HL-60/S4 treated with phorbol 12-myristate 13-acetate at 8.2 ng/mL for 4 days and 3 days (cell line): ENCODE measurements around the gene TRMT1.

ENCODE experiments used
- in situ Hi-C: fragments of 300-500 bp; cut with MboI; formaldehyde crosslinking; loops from 2 replicates; pipeline ENCODE4 v1.15.0; 2022; ENCODE audit warnings: low sequenced_read_pairs

The TRMT1 gene

DNA sequence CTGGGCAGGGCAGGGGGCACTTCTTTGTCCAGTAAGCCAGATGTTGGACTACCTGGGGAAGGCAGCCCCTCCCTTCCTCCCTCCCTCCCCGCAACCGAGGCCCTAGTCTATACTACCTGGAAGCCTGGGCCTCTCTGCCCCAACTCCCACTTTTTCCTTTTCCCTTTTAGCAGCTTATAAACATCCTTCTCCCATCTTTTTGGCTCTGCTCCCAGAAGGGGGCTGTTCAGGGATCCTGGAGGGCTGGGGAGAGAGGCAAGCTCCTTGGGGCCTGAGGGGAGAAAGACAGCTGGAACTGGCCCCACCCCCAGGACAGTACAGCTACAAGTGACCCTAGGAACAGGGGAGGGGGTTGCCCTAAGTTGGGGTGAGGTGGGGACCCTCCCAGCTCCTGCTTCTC lies 58.8 kb downstream of the TRMT1 start:
- in situ Hi-C loops, result no loop called here

GRCh38 chr19:13057147-13057572 lies 59.4 kb downstream of the TRMT1 start:
- in situ Hi-C loops, result no loop called here

- in situ Hi-C loops, result no loop called here
Observed at GRCh38 chr19:13056052-13056660, 60.4 kb downstream of the TRMT1 start.

DNA sequence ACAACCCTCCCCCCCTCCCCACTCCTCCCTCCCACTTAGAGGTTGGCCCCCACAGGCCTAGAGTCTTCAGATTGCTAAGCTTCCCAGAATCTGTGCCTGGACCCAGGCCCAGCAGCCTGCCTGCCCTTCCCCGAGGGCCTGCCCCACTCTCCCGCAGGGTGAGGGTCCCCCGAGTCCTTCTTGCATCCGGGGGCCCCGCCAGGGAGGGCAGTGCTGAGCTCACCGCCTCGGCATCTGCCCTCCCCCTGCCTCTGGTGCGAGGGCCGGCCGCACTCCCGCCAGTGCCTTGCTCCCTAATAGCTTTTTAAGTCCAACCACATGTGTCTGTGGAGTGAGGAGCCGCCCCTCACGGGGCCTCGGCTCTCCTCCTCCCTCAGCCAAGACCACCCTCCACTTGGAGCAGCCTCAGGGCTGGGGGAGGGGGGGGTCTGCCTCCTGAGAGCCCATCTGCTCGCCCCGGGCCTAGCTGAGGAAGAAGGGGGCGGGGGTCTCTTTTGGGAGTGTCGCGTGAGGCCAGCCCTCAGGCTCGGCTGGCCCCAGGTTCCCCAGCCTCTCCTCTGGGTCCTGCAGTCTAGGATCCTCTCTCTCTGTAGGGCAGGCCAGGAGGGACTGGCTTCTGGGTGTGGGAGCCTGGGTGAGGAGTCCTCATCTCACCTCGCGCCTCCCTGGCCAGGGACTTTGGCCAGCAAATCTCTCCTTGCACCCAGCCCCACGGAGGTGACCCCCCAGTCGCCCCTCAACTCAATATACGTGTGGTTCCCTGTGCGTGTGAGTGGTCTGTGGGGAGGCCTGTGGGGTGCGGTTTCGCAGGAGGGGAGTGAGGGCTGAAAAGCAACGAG lies 61.1 kb downstream of the TRMT1 start:
- in situ Hi-C loops, result no loop called here
